Measurements from ENCODE around the gene AMBRA1.
A peak's percentile ranks its signal among the peaks of the same experiment; 100 is the strongest.

Gene AMBRA1

DNA sequence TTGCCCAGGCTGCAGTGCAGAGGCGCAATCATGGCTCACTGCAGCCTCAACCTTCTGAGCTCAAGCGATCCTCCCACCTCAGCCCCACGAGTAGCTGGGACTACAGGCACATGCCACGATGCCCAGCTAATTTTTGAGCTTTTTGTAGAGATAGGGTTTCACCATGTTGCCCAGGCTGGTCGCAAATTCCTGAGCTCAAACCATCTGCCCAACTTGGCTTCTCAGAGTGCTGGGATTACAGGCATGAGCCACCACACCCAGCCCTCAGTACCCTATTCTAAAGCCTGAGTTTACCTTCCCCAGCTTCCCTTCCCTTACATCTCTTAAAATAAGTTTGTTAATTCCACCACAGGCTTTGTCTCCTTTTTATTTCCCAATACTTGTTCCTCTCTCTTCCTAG lies 59.1 kb downstream of the AMBRA1 start:
- Histone ChIP-seq H2AFZ (ENCODE audit: low read depth) (no peak overlapping the region), H3K36me3 (ENCODE audit: insufficient read depth) (no peaks in the 10 kb centered on the region), H3K27me3 (ENCODE audit: insufficient read depth, low read depth) (no peaks in the 10 kb centered on the region), H3K27ac (no peak overlapping the region), H3K4me2 (no peak overlapping the region), H3K4me1 (ENCODE audit: low read depth, poor library complexity, severe bottlenecking) (peaks cover 18% of the 10 kb centered on the region), H3K79me2 (ENCODE audit: insufficient read depth, low read depth) (peaks cover 35% of the 10 kb centered on the region), H4K20me1 (ENCODE audit: insufficient read depth) (0 out of 2 replicates have a peak, but pooled peaks cover 5% of the 10 kb centered on the region), H3K9ac (no peak overlapping the region), H3K4me3 (IDR thresholded peaks at IDR 0.05; ENCODE audit: insufficient read depth, low read depth, low read length) (no peak overlapping the region)
- TF ChIP-seq, protein P1, sequence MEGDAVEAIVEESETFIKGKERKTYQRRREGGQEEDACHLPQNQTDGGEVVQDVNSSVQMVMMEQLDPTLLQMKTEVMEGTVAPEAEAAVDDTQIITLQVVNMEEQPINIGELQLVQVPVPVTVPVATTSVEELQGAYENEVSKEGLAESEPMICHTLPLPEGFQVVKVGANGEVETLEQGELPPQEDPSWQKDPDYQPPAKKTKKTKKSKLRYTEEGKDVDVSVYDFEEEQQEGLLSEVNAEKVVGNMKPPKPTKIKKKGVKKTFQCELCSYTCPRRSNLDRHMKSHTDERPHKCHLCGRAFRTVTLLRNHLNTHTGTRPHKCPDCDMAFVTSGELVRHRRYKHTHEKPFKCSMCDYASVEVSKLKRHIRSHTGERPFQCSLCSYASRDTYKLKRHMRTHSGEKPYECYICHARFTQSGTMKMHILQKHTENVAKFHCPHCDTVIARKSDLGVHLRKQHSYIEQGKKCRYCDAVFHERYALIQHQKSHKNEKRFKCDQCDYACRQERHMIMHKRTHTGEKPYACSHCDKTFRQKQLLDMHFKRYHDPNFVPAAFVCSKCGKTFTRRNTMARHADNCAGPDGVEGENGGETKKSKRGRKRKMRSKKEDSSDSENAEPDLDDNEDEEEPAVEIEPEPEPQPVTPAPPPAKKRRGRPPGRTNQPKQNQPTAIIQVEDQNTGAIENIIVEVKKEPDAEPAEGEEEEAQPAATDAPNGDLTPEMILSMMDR (conservative IDR thresholded peaks at IDR 0.05; ENCODE audit: low read depth, low read length): no peak

DNA sequence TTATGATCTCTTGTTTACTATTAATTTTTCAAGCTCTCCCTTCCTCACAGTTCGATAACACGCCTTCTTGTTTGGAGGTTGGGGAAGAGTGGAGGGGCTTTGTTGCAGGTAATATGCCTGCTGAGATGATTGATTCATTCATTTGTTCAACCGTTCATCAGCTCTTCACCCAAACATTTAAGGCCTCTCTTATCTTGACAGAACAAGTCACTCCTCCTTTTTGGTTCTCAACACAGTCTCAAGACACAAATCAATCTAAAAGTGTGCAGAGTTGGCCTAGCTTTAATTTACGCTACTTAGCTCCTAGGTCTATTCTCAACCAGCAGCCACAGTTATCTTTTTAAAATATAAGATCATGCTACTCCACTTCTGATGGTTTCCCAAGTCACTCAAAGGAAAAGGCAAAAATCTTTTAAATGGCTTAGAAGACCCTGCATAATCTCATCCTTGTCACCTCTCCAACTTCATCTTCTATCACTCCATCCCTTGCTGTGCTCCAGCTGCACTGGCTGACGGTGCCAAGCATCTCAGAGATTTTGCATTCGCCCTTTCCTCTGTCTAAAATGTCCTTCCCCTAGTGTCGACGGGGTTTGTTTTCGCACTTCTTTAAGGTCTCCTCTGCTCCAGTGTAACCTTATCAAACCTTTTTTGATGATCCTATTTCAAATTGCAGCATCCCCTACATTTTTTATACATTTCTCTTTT lies 60.3 kb downstream of the AMBRA1 start:
- Histone ChIP-seq H3K4me2 (no peak overlapping the region), H3K4me1 (ENCODE audit: low read depth, poor library complexity, severe bottlenecking) (peaks cover 29% of the 10 kb centered on the region), H3K27ac (no peak overlapping the region), H4K20me1 (ENCODE audit: insufficient read depth) (0 out of 2 replicates have a peak, but pooled peaks cover 5% of the 10 kb centered on the region), H3K27me3 (ENCODE audit: insufficient read depth, low read depth) (no peaks in the 10 kb centered on the region), H3K36me3 (ENCODE audit: insufficient read depth) (no peaks in the 10 kb centered on the region), H2AFZ (ENCODE audit: low read depth) (no peak overlapping the region), H3K4me3 (IDR thresholded peaks at IDR 0.05; ENCODE audit: insufficient read depth, low read depth, low read length) (no peak overlapping the region), H3K79me2 (ENCODE audit: insufficient read depth, low read depth) (peaks cover 35% of the 10 kb centered on the region), H3K9ac (no peak overlapping the region)
- TF ChIP-seq, protein P1 (conservative IDR thresholded peaks at IDR 0.05; ENCODE audit: low read depth, low read length): no peak

DNA sequence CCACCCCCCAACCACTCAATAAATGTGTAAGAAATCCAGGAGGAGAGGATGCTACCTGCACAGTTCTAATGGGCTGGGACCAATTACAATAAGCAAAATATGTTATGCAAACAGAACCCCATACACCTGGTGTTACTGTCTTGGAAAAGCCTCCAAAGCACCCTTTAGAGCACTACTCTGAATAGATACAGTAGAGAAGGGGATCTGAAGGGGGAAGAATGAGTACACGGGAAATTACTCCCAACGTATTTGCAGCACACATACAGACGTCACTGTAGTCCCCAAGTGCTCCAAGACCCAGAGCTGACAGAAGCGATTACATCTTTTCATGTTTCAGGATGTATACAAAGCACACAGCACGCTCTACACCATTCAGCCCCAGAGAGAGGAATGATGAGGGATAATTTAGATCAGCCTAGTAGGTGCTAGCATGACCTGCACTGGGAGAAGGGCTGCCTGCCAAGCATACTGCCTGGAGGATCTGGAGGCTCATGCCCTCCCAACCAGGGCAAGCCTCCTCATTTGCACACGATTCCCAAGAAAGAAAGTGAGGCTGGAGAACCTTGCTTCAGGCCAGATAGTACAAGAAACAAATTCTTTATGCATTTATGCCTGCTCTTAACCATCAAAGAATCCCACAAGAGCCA lies 63.8 kb downstream of the AMBRA1 start:
- Histone ChIP-seq H3K4me2 (no peak overlapping the region), H3K27me3 (ENCODE audit: insufficient read depth, low read depth) (no peaks in the 10 kb centered on the region), H2AFZ (ENCODE audit: low read depth) (no peak overlapping the region), H3K4me1 (ENCODE audit: low read depth, poor library complexity, severe bottlenecking) (peaks cover 42% of the 10 kb centered on the region), H3K27ac (no peak overlapping the region), H3K36me3 (ENCODE audit: insufficient read depth) (no peaks in the 10 kb centered on the region), H4K20me1 (ENCODE audit: insufficient read depth) (no peaks in the 10 kb centered on the region), H3K79me2 (ENCODE audit: insufficient read depth, low read depth) (peaks cover 34% of the 10 kb centered on the region; the same call in 1 of the 2 replicates), H3K9ac (no peak overlapping the region), H3K4me3 (IDR thresholded peaks at IDR 0.05; ENCODE audit: insufficient read depth, low read depth, low read length) (no peak overlapping the region)
- TF ChIP-seq, protein P1 (conservative IDR thresholded peaks at IDR 0.05; ENCODE audit: low read depth, low read length): no peak

DNA sequence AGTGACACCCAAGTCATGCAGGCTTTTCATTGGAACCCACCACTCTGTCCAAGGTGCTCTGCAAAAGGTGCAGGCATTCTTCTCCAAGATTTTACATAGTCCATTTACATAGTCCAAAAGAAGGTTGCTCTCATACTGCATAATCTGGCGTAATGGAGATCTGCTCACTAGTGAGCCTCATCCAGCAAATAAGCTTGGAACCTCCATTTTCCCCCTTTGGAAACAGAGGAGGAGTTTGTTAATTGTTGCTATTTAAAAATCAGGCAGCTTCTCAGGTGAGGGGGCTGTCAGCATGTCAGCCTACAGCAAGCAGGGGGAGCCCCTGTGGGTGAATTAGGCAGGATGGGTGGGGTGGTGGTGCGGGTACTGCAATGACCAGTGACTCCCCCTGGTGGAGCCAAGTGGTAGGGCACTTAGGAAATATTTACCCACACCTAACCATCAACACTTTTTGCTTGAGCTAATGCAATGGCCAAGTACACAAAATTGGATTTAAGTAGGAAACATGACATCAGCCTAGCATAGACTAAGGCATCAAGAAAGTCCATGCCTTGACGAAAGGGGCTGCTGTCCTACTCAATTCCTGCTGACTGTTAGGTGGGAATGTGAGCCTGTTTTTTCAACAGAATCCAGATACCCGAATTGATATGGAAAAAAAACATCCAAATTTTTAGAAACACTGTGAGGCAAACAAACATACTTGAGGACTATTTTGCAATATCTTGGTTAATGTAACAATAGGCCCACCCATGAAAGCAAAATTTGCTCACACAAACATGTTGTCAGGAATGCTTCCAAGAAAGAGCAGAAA lies 64.5 kb downstream of the AMBRA1 start:
- Histone ChIP-seq H3K27ac (peak overlapping the region; percentile 60), H3K4me3 (IDR thresholded peaks at IDR 0.05; ENCODE audit: insufficient read depth, low read depth, low read length) (no peak overlapping the region), H3K9ac (no peak overlapping the region), H2AFZ (ENCODE audit: low read depth) (no peak overlapping the region), H4K20me1 (ENCODE audit: insufficient read depth) (no peaks in the 10 kb centered on the region), H3K4me1 (ENCODE audit: low read depth, poor library complexity, severe bottlenecking) (peaks cover 42% of the 10 kb centered on the region), H3K79me2 (ENCODE audit: insufficient read depth, low read depth) (peaks cover 30% of the 10 kb centered on the region; the same call in 1 of the 2 replicates), H3K4me2 (peak overlapping the region; percentile 52), H3K36me3 (ENCODE audit: insufficient read depth) (no peaks in the 10 kb centered on the region), H3K27me3 (ENCODE audit: insufficient read depth, low read depth) (no peaks in the 10 kb centered on the region)
- TF ChIP-seq, protein P1 (conservative IDR thresholded peaks at IDR 0.05; ENCODE audit: low read depth, low read length): peak; percentile 97

All from KMS-11 (cell line).